Neural progenitor cell (in vitro differentiated cells): ENCODE results near the gene BTG4.
A peak's percentile ranks its signal among the peaks of the same experiment; 100 is the strongest.

ENCODE experiments used
- CTCF ChIP-seq: fragments of 200-600 bp; sonication (generic); IDR thresholded peaks from 2 replicates; pipeline ENCODE4 v1.5.1; 2017; ENCODE audit warnings: antibody characterized with exemption, mild to moderate bottlenecking
- EZH2 ChIP-seq: fragments of 200-600 bp; sonication (generic); IDR thresholded peaks from 2 replicates; pipeline ENCODE4 v1.6.1; 2017; ENCODE audit warnings: antibody characterized with exemption, mild to moderate bottlenecking, moderate library complexity

DNA sequence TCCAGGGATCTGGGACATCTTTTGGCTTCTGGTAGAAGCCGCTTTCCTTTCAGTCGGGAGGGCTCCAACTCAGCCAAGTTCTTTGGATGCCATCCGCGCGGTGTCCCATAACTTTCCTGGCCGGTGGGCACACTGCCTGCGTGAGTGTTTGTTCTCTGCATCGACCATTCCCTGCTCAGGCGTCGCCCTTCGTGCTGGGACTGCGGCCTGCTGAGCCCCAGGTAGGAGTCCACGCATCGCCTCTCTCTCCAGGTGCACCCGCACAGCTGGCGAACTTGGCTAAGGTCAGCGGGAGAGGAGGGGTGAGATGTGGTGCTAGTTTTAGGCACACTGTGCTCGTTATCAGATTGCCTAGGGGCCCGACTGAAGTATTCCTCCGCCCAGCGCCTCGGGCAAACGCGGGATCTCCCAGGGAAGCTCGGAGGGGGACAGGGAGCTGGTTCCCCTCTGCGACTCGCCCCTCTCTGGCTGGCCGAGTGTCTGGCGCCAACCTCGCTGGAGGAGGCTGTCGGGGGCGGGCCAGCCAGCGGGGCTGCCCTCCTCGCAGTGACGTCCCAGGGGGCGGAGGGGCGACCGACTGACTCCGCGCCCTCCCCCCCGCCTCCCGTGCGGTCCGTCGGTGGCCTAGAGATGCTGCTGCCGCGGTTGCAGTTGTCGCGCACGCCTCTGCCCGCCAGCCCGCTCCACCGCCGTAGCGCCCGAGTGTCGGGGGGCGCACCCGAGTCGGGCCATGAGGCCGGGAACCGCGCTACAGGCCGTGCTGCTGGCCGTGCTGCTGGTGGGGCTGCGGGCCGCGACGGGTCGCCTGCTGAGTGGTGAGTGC is 28.1 kb upstream of the BTG4 start, which contains the start of gene LAYN:
- TF ChIP-seq CTCF = no peak
- TF ChIP-seq EZH2 = peak; percentile 89
